Tibial nerve (tissue), 4 donors: Measurements from ENCODE around the gene NAPSA. TPM values are rescaled to one million over a fixed set of nuclear protein-coding genes. Genes with fewer than 3 reads are reported as not detected.

Experiments used
- DNase-seq, 2 donors: peaks; one replicate each; pipeline ENCODE4 v3.0.0-alpha.2; 2019; ENCODE audit warnings: low spot score in 2 of 2
- H3K27ac ChIP-seq, 4 donors: fragments of 200-600 bp; sonication (generic) in 3 of 4; one replicate each; pipeline ENCODE4 v1.5.1; 2017 to 2019; ENCODE audit warnings: mild to moderate bottlenecking in 1 of 4
- H3K27me3 ChIP-seq, 2 donors: fragments of 200-600 bp; sonication (generic) in 1 of 2; one replicate each; pipeline versions ENCODE4 v1.5.1 to v1.6.0; 2017 to 2019
- H3K36me3 ChIP-seq, 3 donors: fragments of 200-600 bp; sonication (generic); one replicate each; pipeline ENCODE4 v1.5.1; 2018 to 2019
- H3K4me1 ChIP-seq, 4 donors: fragments of 200-600 bp; sonication (generic) in 3 of 4; one replicate each; pipeline ENCODE4 v1.5.1; 2017 to 2019
- H3K4me3 ChIP-seq, 4 donors: fragments of 200-600 bp; sonication (generic) in 3 of 4; one replicate each; pipeline ENCODE4 v1.5.1; 2017 to 2019; ENCODE audit warnings: mild to moderate bottlenecking in 1 of 4, moderate library complexity in 1 of 4
- H3K9me3 ChIP-seq, 4 donors: fragments of 200-600 bp; sonication (generic) in 3 of 4; one replicate each; pipeline ENCODE4 v1.5.1; 2017 to 2019
- CTCF ChIP-seq, 5 experiments: fragments of 200-600 bp in 3 of 5; fragments of 450-650 bp in 2 of 5; sonication (generic) in 3 of 5; IDR thresholded peaks; one replicate each; pipeline ENCODE4 v1.5.1; 2016 to 2019; ENCODE audit warnings: antibody characterized with exemption in 5 of 5, mild to moderate bottlenecking in 3 of 5, moderate library complexity in 2 of 5
- EP300 ChIP-seq, 2 donors: sonication (generic); formaldehyde crosslinking; IDR thresholded peaks; one replicate each; pipeline ENCODE4 v1.6.1; 2017; ENCODE audit warnings: antibody characterized with exemption in 2 of 2, mild to moderate bottlenecking in 1 of 2
- POLR2A ChIP-seq, 2 donors: fragments of 450-650 bp; IDR thresholded peaks; one replicate each; pipeline ENCODE4 v1.6.1; 2017; ENCODE audit warnings: antibody characterized with exemption in 2 of 2, mild to moderate bottlenecking in 2 of 2, moderate library complexity in 2 of 2
- WGBS, 2 donors: methylation state at CpG; one replicate each; pipeline ENCODE4 v1.1.5; 2018; 5-methylcytosine and 5-hydroxymethylcytosine counted together
- total RNA-seq, 4 donors: library from RNA; depleted of rRNA; stranded (reverse); fragments of >200 nt; gene quantifications; one replicate each; pipeline ENCODE4 v1.1.0, GENCODE V29; 2016

The NAPSA gene
- total RNA-seq, 4 donors from 2014 or later: 0.39 to 2.1 TPM; not detected in 2

DNA sequence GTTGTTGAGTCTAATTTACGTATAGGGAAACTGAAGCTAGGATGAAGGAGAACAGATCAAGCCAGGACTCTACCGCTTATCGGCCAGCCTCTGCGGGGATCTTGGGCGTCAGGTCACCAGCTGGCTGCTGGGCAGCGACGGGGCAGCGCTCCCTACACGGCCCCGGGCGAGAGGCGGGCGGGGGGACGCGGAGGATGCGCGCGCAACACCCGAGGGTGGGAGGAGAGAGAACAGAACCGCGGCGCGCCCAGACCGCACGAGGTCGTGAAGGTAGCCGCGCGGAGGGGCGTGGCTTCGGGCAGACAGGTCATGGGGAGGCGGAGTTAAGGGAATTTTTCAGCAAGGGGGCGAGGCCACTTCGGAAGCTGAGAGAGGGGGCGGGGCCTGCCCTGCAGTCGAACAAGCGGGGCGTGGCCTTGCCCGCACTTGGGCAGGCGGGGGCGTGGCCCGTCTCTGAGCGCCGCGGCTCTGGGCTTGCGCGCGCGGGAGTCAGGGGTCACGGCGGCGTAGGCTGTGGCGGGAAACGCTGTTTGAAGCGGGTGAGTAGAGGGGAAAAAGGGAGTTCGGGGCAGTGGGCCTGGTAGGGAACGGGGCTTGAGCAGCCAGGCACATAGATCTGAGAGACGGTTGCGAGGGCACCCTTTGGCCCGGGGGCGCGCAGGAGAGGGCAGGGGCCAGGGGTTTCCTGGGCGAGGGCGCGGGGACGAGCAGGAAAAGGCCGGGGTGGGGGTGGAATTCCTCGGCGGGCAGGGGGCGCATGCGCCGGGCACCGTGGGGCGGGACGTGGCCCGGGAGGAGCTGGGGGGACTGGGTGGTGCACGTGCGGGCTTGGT, 18.6 kb upstream of the NAPSA start, which contains the start of gene POLD1:
Gene POLD1, plus strand, starts transcription at position 496 of the 833 bp plus-strand sequence. CDS start 14,505 bp downstream, outside the sequence.
- 1 to 2% methylated on average over 51 to 62 of the region's 78 CpGs for WGBS, 2 donors
- Histone ChIP-seq H3K4me3 (peak within 1 kb of the TSS; percentile 58 to 69 (median 66)), H3K36me3 (peaks cover 0 to 60% (median 9%) of the 10 kb centered on the region in 3 donors), H3K9me3 (no peaks in the 10 kb centered on the region), H3K27ac (peak within 1 kb of the TSS; percentile 82 to 92 (median 86)), H3K4me1 (peaks cover 0 to 50% (median 27%) of the 10 kb centered on the region in 4 donors), H3K27me3 (no peaks in the 10 kb centered on the region)
- peak; percentile 96 to 98 for DNase-seq
- TF ChIP-seq POLR2A (IDR thresholded peaks at IDR 0.05) (peak in 1 of 2 donors; percentile 40), CTCF (IDR thresholded peaks at IDR 0.05) (peak in 2 of 5 experiments; percentile 13 to 25), EP300 (IDR thresholded peaks at IDR 0.05) (peak; percentile 76 to 89)

- WGBS, 2 donors: 54 to 62% methylated on average over 21 of the region's 21 CpGs
- Histone ChIP-seq H3K27me3 (no peaks in the 10 kb centered on the region), H3K4me3 (peak overlapping the region; percentile 58 to 69 (median 66)), H3K36me3 (peaks cover 0 to 69% (median 17%) of the 10 kb centered on the region in 3 donors), H3K9me3 (no peaks in the 10 kb centered on the region), H3K4me1 (peaks cover 0 to 58% (median 29%) of the 10 kb centered on the region in 4 donors), H3K27ac (peak overlapping the region; percentile 82 to 92 (median 86))
- TF ChIP-seq EP300 (IDR thresholded peaks at IDR 0.05): no peak
- no peak for TF ChIP-seq POLR2A (IDR thresholded peaks at IDR 0.05)
- no peak for TF ChIP-seq CTCF (IDR thresholded peaks at IDR 0.05)
- DNase-seq: peak in 1 of 2 donors; percentile 11
Observed at GRCh38 chr19:50383001-50383851, 17.8 kb upstream of the NAPSA start.

GRCh38 chr19:50381881-50382729, 16.7 kb upstream of the NAPSA start:
- 90 to 92% methylated on average over 33 to 57 of the region's 58 CpGs for WGBS, 2 donors
- DNase-seq: no peak
- Histone ChIP-seq H3K4me1 (peaks cover 0 to 69% (median 29%) of the 10 kb centered on the region in 4 donors), H3K9me3 (no peaks in the 10 kb centered on the region), H3K27me3 (no peaks in the 10 kb centered on the region), H3K36me3 (peaks cover 0 to 70% (median 24%) of the 10 kb centered on the region in 3 donors), H3K27ac (peak overlapping the region in 1 of 4 donors; percentile 70), H3K4me3 (no peak overlapping the region)
- no peak for TF ChIP-seq EP300 (IDR thresholded peaks at IDR 0.05)
- no peak for TF ChIP-seq POLR2A (IDR thresholded peaks at IDR 0.05)
- TF ChIP-seq CTCF (IDR thresholded peaks at IDR 0.05): no peak

DNA sequence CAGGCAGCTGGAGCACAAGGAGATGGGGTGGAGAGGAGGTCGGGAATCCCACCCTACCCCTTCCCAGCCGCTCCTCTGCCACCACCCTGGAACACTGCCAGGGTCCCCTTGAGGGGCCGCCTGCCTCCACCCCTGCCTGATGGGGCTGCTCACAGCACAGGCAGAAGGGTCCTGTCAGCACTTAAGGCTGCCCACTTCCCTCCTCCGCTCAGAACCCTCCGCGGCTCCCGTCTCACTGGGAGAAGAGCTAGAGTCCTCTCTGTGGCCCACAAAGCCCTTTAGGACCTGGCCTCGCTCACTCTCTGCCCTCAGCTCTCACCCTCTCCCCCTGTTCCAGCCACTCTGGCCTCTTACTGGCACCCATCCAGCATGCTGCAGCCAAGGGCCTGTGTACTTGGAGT, 15.3 kb upstream of the NAPSA start:
- Histone ChIP-seq H3K4me1 (peaks cover 0 to 73% (median 31%) of the 10 kb centered on the region in 4 donors), H3K4me3 (no peak overlapping the region), H3K27ac (peak overlapping the region in 3 of 4 donors; percentile 23 to 70 (median 70)), H3K36me3 (peaks cover 0 to 63% (median 24%) of the 10 kb centered on the region in 3 donors), H3K27me3 (no peaks in the 10 kb centered on the region), H3K9me3 (no peaks in the 10 kb centered on the region)
- DNase-seq: no peak
- no peak for TF ChIP-seq CTCF (IDR thresholded peaks at IDR 0.05)
- no peak for TF ChIP-seq EP300 (IDR thresholded peaks at IDR 0.05)
- no peak for TF ChIP-seq POLR2A (IDR thresholded peaks at IDR 0.05)
- 49 to 57% methylated on average over 8 of the region's 8 CpGs for WGBS, 2 donors
